GM19468 (cell line): ENCODE data around the gene GSG1L2.

Experiments
- ATAC-seq: cut with Tn5 transposase; IDR thresholded peaks from one replicate; pipeline ENCODE4 v1.9.1; 2021; ENCODE audit warnings: mild to moderate bottlenecking, moderate library complexity, moderate number of reproducible peaks; ENCODE audit not compliant: unreplicated experiment; ENCODE audit errors: extremely low read depth

Gene GSG1L2

DNA sequence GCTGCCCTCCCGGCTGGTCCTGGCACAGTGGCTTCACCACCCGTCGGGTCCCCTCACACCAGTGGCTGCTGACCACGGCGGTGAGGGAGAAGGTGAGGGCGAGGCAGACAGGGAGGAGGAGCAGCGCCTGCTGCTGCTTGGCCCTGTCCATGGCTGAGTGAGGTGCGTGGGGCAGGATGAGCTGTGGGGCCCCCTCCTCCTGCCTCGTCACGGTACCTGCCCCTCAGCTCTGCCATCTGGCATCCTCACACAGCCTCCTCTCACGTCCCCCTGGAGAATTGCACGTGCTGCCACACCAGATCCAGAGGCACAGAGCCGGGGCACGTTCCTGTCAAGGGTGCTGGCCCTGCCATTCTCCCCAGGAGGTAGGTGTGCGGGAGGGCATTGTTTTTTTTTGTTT lies at the start of gene GSG1L2:
Gene GSG1L2 (minus strand): TSS at position 159 of the 400 bp plus-strand sequence. CDS start 8 bp downstream, at position 151.
- ATAC-seq: no peak

DNA sequence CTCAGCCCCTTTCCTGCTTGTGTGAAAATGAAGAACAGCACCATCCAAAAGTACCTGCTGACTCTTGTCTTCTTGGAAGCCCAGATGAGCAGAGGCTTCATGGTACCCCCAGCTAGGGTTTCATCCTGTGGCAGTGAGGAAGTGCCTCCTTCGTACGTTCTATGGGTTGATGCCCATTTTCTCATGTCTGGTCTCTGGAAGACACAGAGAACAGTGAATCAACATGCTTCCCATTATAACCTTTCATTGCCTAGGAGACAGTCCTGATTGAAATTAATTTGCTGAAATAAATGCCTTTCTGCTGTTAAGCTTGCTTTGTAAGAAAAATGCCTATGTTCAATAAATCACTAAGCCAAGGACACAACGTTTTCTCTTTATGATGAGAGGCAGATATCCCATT lies 46.7 kb upstream of the GSG1L2 start:
- no peak for ATAC-seq

DNA sequence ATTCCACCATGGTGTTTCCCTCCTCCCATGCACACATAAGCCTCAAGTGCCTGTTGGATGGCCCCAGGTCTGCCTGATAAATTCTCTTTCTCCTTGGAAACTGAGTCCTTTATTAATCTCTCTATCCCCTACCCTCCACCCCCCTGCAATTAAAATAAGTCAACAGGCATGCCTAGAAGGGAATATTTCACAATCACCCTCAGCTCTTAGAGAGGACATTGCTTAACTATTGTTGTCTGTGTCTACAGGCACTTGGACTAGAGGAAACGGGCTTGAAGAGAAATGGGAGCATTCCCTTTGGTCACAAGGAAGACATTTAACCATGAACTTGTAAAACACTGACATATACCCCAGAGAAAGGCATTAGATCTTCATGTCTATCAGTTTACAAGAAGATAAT lies 43.7 kb upstream of the GSG1L2 start:
- no peak for ATAC-seq

DNA sequence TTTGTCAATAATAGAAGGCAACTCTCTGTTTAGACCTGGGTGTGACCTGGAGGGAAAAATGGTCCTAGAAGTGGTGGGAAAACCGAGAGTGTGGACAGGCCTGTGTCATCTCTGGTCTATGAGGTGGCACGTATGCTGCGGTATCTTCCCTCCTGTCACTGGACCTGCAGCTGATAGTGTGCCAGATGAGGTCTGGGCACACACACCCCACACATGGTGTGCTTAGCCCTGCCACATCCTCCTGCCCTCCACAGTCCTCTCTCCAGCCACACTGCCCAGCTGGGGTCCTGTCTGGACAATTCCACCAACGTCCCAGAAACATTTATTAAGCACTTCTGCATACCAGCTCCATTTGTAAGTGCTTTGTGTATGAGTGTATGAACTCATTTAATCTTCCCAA lies 41.1 kb upstream of the GSG1L2 start:
- ATAC-seq: no peak

DNA sequence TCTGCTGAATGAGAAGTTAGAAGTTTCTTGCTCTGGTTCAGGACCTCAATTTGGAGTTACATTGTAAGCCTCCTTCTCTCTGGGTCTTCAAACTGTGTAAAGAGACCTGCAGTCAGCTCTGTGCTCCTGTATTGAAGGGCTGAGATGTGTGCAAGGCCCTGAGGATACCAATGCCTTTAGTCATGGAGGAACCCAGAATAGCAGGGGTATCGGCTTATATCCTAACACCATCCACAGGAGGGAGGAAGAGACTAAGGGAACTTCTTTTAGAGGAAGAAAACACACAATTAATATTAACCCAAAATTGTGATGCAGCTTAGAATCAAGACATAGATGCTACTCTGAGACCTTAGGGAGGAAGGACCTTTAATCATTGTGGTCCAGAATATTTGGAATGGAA lies 40.3 kb upstream of the GSG1L2 start:
- no peak for ATAC-seq

DNA sequence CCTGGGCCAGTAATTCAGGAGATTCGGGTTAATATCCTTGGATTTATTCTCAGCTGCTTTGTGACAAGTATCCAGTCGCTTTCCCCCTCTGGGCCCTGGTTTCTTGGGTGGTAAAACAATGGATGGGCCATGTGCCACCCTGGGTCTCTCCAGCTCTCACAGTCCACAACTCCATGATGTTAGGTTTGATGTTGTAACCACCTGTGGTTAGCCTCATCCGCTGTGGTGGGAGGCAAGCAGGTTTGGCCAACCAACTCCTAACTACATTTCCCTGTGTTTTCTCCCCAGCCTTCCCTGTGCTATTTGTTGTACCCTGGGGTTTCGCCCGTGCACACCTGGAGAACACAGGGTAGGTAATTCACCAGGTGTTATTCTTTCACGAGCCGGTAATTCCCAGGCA lies 39.0 kb upstream of the GSG1L2 start:
- no peak for ATAC-seq

DNA sequence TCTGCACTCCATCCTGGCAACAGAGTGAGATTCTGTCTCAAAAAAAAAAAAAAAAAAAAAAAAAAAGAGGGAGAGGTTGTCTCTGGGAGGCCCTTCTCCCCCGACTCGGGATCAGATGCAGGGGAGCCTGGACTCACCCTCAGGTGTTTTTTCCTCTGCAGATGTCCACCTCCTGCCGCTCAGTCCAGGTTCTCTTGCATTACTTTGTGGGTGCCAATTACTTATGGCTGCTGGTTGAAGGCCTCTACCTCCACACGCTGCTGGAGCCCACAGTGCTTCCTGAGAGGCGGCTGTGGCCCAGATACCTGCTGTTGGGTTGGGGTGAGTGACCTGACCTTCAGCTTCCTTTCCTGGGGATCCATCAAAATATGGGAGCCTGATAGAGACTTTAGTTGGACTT lies 37.9 kb upstream of the GSG1L2 start:
- no peak for ATAC-seq

DNA sequence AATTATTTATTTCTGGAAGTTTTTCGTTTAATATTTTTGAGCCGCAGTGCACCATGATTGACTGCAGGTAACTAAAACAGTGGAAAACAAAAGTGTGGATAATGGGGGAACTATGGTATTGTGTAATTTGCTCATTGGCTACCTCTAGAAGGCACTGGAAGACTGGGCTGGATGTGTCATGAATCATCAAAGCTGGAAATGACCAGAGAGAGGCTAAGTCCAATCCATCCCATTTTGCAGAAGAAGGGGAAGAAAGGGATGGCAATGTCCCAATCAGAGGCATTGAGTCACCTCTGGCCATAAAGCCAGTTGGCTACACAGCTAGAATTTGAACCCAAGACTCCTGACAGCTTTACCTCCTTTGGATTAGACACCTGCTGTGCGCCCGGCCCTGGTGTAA lies 33.2 kb upstream of the GSG1L2 start:
- ATAC-seq: no peak

DNA sequence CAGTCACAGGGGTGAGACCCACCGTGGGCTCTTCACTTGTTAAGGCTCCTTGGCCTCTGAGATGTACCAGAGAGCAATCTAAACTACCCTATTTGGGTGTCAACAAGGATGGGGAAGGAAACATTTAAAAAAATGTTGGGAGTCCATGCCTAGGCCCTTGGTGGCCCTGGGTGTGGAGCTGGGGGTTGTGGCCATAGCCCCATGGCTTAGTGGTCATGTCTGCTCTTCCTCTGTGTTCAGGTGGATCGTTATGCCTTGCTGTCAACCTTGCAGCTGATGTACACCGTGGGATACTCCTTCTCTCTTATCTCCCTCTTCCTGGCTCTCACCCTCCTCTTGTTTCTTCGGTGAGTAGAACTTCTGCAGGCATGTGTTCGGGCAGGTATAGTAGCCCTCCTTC lies 32.4 kb upstream of the GSG1L2 start:
- ATAC-seq: no peak

DNA sequence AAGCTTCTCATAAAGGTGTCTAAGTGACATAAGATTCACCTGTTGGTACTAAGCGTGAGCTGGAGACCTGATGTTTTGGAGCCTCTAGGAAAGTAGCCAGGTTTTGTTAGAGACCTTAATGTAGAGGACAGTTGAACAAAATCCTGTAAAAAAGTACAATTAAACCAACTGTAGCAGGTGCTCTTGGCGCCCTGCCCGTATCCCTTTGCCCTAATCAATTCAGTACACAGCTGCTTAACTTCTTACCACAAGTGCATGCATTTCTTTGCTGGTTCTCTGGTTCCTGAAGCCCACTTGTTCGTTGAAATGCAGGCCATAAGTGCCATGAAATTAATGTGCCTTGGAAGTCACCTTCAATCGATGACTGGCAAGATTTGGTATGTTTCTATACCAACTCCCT lies 28.3 kb upstream of the GSG1L2 start:
- no peak for ATAC-seq

DNA sequence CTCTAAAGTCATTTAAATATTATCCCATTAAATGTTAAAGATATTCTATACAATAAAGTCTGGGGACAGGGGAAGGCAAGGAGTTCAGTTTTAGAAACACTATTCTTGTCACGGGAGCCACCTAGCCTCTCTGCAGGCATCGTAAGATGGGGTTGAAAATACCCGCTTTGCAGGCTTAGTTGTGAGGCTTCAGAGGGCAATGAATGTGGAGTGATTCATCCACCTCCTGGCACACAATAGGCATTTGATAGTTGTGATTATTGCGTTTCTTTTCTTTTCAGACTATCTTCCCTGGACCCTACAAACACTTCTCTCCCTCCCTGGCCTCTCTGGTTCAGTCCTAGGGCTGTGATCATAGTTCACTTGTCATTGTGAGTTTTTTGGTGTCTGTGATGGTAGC lies 23.4 kb upstream of the GSG1L2 start:
- no peak for ATAC-seq

DNA sequence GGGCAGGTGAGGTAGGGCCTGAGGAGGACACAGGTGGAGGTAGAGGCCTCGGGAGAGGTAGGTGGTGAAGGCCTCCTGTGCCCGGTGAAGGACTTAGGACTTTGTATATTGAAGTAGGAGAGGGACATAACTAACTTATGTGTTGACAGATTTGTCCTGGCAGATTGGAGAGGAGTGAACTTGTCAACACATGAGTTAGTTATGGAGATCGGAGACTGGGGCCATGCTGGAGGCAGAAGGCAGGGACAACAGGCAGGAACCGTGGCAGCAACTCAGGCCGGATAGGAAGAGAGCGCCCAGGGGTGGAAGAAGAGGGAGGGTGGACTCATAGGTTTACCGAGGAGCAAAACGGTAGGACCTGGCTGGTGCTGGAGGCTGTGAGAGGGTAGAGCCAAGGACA lies 22.3 kb upstream of the GSG1L2 start:
- ATAC-seq: no peak

DNA sequence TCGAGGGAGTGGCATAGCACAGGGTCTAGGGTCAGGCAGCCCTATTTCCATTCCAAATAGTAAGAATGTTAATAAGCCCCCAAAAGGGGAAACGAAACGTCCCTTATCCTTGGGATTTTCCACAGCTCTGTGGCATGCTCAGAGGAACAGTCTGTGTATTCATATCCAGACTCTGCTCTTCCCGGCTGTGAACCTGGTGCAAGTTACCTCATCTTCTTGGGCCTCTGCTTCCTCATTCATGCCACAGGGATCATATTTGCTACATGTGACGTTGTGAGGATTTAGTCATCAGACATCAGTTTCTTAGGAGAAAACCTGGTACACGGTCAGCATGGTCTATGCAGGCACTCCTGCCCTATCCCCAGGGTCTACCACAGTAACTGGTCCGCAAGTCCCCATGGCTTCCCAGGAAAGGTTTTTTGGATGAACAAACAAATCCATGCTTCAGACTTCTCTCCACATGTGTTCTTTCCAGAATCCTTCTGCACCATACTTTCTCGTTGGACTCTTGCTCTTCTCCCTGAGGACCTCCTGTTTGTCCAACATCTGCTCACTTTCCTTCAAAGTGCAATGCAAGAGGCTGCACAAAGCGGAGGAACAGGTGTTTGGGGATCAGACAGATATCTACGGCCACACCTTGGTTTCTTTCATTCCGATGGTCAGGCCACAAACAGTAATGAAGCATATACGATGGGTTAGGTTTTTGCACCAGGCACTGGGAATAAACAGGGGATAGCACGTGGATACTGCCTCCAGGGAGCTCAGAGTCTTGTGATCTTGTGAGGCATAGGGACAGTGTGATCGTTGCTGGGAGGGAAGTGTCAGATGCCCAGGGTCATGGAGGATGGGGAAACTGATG lies 21.5 kb upstream of the GSG1L2 start:
- ATAC-seq: no peak

DNA sequence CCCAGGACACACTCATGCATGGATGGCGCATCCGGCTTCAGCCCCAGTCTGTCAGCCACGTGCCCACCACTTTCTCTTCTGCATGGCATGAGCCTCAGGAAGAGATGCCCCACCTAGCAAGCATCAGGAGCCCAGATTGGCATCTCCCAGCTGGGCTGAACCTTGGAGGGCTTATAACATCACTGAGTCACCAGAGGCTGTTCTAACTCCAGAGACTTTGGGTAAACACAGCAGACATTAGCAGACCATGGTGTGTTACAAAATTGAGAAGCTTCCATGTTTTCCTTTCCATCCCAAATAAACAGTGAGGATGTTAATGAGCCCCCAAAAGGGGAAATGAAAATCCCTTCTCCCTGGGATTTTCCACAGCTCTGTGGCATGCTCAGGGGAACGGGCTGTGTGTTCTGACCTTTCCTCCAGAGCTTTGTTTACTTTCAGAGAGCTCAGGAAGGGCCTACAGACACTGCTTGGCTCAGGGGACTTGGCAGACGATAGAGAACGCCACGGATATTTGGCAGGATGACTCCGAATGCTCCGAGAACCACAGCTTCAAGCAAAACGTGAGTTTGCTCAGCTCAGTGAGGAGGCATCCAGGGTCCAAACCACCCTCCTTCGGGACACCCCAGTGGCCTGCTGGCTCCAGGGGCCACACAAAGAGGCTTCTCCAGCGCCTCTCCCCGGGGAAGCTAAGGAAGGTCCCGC lies 20.3 kb upstream of the GSG1L2 start:
- no peak for ATAC-seq

DNA sequence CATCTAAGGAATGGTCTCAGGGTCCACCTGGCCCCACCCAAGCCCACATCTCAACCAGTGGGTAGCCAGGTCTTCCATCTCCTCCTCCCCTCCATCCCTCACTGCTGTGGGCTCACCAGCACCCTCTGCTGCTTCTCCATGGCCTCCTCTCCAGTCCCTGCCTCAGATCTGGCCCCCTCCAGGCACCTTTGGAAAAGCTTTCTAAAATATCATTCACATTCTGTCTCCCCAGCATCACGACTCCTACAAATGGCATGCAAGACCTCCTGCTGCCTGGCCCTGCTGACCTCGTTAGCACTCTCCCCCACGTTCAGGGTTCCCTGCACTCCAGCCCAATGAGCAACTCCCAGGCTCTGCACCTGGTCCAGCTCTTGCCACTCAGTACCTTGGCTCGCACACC lies 17.6 kb upstream of the GSG1L2 start:
- no peak for ATAC-seq

DNA sequence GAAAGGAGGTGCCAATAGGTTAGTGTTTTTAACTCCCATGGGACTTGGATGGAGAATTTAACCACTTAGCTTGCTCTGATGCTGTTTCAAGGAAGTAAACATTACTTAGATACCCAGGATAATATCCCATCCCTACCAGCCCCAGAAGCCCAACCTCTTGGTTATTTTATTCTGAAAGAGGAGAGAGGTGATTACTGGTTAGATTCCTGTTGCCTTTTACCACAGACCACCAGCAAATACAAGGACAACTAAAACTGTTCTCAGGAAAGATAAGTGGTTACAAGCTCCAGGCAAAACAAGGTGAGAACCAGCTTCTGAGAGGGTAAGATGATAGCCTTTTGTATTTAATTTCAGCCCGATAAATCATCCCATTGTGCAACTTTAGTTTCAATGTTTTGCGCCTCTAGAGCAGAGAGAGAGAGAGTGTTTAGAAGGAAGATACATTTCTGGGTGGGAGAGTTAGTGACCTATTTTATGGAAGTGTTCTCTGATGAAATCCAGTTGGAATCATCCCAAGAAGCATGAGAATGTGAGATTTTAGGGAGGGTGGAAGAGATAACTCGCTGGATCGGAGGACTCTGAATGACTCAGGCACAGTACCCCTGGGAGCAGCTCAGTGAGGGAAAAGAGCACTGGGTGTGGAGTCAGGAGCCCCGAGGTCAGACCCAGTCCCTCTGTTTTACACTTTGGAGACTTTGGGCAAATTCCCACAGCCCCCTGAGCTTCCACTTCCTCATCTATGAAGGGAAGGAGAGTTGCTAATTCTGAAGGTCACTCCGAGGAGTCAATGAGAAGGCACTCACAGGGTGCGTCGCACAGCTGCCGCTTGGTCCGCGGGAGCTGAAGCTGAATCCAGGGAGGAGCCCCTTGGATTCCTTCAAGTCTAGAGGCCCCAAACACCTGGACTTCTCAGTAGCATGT lies 15.9 kb upstream of the GSG1L2 start:
- no peak for ATAC-seq

DNA sequence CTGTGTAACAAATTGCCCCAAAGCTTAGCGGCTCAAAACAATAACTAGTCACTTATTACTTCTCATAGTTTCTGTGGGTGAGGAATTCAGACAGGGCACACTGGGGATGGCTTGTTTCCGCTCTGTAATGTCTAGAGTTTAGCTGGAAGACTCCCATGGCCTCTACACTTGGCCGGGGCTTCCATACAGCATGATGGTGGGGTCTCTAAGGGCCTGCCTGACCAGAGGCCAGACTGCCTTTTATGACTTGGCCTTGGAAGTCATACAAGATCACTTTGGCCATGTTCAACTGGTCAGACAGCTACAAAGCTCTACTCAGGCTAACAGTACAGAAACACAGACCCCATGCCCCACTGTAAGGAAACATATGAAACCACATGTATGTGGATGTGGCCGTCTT lies 12.0 kb upstream of the GSG1L2 start:
- no peak for ATAC-seq

DNA sequence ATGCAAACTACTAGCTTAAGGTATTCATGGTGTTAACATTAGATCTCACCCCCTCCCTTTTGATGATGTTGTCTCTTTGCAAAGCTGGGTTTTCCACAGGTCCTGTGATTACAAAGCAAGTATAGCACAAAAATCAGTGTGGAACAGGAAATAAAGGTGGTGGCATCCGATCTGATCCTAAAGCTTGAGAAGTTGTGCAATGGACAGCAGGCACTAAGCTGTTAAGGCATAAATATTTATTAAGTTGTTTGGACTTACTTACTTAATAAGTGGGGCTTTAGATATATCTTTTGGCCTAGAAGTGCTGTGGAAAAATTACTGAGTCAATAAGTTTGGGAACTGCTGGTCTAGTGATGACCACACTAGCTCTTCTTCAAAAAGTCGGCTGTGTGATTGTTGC lies 8.8 kb upstream of the GSG1L2 start:
- no peak for ATAC-seq

DNA sequence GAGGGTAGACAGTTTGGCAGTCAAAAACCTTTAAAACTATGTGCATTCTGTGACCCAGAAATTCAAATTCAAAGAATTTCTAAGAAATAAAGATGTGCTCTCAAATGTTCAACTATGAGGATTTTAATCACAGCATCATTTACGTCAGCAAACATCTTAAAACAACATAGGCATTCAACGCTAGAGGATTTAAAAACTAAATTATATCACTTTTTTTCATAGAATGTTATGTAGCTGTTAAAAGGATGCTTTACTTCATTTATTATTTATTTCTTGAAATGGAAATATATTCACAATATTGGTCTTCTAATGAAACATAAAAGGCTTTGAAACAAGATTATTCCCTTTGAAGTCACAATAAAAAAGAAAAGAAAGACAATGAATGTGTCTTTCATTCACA lies 7.5 kb upstream of the GSG1L2 start:
- ATAC-seq: no peak
